ENCODE results near the gene NOP53.
"Not testable (repeated sequence)": the region's sequence is repeated elsewhere in the genome, so short reads cannot be mapped to it uniquely, and the experiment has no call there.

The NOP53 gene

GRCh38 chr19:47777245-47778048 is 32.1 kb downstream of the NOP53 start:
- DNase-seq (ENCODE audit: low read depth), result not testable (repeated sequence)

- peak; percentile 62 for DNase-seq (ENCODE audit: low read depth)
These were observed 33.0 kb downstream of the NOP53 start, which contains the start of gene SELENOW for GRCh38 chr19:47778049-47778953. TSS of gene SELENOW (plus strand) at chr19:47778703. CDS start at chr19:47778786, 83 bp downstream.

- DNase-seq (ENCODE audit: low read depth), result no peak
These were observed 33.6 kb downstream of the NOP53 start for GRCh38 chr19:47778954-47779351.

GRCh38 chr19:47779524-47780214 is 34.3 kb downstream of the NOP53 start:
- DNase-seq (ENCODE audit: low read depth), result no peak

GRCh38 chr19:47780215-47780551 is 34.8 kb downstream of the NOP53 start:
- DNase-seq (ENCODE audit: low read depth), result no peak

GRCh38 chr19:47781590-47782262 is 36.4 kb downstream of the NOP53 start:
- DNase-seq (ENCODE audit: low read depth), result no peak

DNA sequence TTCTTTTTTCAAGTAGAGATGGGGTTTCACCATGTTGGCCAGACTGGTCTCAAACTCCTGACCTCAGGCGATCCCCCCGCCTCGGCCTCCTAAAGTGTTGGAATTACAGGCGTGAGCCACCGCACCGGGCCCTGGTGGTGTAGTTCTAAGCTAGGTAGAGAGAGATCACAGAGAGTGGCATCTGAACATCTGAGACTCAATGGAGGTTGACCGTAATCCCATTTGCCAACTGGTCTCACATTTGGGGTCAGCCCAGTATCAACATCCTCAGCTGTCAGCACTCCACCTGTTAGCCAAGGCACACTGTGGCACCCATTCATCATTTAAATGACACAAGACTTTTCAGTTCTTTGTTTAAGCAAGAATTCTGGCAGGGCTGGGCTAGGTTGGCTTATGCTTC is 41.2 kb downstream of the NOP53 start:
- no peak for DNase-seq (ENCODE audit: low read depth)

DNA sequence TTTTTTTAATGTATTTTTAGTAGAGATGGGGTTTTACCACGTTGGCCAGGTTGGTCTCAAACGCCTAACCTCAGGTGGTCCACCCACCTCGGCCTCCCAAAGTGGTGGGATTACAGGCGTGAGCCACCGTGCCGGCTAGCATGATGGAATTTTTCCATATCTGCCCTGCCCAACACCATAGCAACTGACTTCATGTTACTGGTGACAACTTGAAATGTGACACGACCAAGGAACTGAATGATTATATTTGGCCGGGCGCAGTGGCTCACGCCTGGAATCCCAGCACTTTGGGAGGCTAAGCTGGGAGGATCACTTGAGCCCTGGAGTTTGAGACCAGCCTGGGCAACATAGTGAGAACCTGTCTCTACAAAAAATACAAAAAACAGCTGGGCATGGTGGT is 42.0 kb downstream of the NOP53 start:
- DNase-seq (ENCODE audit: low read depth), result not testable (repeated sequence)

DNA sequence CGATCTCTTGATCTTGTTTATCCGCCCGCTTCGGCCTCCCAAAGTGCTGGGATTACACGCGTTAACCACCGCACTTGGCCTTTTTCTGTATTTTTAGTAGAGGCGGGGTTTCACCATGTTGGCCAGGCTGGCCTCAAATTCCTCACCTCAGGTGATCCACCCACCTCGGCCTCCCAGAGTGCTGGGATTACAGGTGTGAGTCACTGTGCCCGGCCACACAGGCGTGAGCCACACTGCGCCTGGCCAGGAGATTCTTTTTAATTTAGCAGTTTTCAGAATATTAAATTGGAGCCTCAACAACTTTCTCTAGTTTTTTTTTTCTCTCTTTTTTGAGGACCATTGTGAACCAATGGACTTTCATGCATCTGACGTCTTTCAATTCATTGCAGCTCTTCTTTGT is 44.5 kb downstream of the NOP53 start:
- not testable (repeated sequence) for DNase-seq (ENCODE audit: low read depth)

GRCh38 chr19:47790398-47790814 is 45.1 kb downstream of the NOP53 start:
- DNase-seq (ENCODE audit: low read depth), result peak; percentile 79

GRCh38 chr19:47792616-47793015 is 47.3 kb downstream of the NOP53 start:
- DNase-seq (ENCODE audit: low read depth), result no peak

DNA sequence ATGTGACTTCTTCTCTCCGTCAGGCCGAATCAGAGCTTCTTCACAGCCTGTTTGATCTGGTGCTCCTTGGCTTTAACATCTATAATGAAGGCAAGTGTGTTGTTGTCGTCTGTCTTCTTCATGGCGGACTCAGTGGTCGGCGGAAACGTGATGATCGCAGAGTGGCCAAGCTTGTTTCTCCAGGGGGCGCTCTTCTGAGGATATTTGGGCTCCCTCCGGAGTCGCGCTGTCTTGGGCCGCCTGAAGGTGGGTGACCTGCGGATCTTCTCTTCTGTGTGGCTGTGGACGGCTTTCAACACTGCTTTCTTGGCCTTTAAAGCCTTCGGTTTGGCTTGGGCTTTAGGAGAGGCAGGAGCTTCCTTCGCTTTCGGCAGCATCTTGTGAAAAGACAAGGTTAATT is 49.2 kb downstream of the NOP53 start:
- no peak for DNase-seq (ENCODE audit: low read depth)

DNA sequence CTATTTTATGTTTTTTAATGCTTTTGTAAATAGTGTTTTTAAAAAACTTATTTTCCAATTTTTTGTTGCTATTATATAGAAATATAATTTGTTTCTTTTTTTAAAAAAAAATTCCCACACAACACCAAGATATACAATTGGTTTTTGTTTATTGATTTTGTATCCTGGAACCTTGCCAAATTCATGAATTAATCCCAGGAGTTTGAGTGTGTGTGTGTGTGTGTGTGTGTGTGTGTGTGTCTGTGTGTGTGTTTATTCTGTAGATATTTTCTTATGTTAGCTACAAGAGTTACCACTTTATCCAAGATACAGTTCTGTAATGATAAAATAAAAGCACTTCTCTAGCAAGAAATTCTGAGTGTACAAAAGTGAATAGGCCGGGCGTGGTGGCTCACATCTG is 51.4 kb downstream of the NOP53 start:
- no peak for DNase-seq (ENCODE audit: low read depth)

GRCh38 chr19:47797996-47798903 is 52.9 kb downstream of the NOP53 start:
- DNase-seq (ENCODE audit: low read depth), result no peak

DNA sequence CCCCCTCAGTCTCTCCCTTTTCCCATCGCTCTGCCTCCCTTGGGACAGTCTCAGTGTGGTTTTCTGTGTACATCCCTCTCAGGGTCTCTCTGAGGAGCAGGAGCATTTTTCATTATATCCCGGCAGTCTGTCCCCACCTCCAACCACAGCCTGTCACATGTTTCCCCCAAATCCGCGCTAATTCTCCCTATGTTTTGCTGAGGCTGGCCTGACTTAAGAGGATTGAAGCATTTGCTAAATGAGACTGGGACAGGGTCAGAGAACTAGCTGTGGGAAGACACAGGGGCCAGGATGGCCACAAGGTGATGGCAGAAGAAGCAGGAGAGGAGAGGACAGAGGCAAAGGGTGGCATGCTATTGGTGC is 53.5 kb downstream of the NOP53 start:
- DNase-seq (ENCODE audit: low read depth), result no peak

DNA sequence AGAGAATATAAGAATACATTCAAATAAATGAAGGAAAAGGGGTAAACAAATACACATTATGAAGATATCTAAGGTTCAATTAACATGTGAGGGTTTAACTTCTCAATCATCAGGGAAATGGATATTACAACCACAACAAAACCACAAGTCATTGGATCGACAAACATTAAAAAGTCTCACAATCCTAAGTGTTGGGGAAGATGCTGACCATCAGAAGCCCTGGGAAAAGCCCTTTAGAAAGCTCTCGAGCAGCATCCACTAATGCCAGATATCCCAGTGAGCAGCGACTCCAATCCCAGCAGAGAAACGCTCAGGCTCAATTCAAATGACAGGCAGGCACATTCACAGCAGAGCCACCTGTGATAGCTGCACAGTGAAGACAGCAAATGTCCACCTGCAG is 55.9 kb downstream of the NOP53 start:
- DNase-seq (ENCODE audit: low read depth), result no peak

GRCh38 chr19:47802521-47803043 is 57.2 kb downstream of the NOP53 start:
- no peak for DNase-seq (ENCODE audit: low read depth)

DNA sequence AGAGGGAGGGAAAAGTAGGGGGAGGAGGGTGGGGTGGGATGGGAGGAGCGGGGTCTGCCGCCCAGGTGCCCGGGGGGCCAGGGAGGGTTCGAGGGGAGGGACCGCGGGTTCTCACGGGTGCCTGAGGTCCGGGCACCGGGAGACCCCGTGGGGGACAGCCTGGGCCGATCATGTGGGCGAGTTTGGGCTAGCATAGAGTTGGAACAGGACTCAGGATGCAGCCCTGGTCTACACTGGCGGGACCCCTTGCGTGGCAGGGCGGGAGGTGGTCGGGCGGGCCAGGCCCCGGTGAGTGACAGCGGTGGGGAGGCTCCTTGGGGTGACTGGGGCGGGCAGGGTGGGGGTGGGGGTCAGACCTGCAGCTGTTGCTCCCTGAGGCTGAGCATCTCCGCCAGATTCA is 57.8 kb downstream of the NOP53 start:
- not testable (repeated sequence) for DNase-seq (ENCODE audit: low read depth)

- DNase-seq (ENCODE audit: low read depth), result not testable (repeated sequence)
These were observed 58.3 kb downstream of the NOP53 start for GRCh38 chr19:47803671-47804070.

GRCh38 chr19:47804451-47804850 is 59.1 kb downstream of the NOP53 start, which contains the start of gene TPRX1:
TSS of gene TPRX1 (minus strand) at chr19:47804551. CDS start at chr19:47804539, 12 bp downstream.
- DNase-seq (ENCODE audit: low read depth), result not testable (repeated sequence)

Measured in stimulated activated CD8-positive, alpha-beta memory T cell treated with anti-CD3 and anti-CD28 coated beads, Interleukin-12 subunit alpha, Interleukin-12 subunit beta, amount 100 ng/mL, for 1 hour (primary cell).